Measurements from ENCODE around the gene EIF1AY.

DNA sequence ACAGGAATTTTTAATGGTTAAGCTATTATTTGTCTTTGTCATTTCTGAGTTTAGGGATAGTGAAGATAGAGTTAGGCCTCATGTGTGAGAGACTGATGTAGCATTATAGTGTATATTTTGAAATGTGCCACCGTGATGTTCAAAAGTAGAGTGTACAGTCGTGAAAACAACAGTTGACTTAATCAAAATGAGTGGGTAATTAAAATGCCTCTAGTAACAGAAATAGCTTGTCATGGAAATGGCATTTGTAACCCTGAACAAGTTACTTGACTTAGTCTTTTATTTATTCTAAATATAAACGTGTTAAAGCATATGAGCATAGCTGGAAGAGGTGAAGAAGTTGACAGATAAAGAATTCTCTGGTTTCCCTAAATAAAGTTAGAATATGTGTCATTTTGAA lies 6.1 kb downstream of the EIF1AY start:
- TF ChIP-seq, protein P1, sequence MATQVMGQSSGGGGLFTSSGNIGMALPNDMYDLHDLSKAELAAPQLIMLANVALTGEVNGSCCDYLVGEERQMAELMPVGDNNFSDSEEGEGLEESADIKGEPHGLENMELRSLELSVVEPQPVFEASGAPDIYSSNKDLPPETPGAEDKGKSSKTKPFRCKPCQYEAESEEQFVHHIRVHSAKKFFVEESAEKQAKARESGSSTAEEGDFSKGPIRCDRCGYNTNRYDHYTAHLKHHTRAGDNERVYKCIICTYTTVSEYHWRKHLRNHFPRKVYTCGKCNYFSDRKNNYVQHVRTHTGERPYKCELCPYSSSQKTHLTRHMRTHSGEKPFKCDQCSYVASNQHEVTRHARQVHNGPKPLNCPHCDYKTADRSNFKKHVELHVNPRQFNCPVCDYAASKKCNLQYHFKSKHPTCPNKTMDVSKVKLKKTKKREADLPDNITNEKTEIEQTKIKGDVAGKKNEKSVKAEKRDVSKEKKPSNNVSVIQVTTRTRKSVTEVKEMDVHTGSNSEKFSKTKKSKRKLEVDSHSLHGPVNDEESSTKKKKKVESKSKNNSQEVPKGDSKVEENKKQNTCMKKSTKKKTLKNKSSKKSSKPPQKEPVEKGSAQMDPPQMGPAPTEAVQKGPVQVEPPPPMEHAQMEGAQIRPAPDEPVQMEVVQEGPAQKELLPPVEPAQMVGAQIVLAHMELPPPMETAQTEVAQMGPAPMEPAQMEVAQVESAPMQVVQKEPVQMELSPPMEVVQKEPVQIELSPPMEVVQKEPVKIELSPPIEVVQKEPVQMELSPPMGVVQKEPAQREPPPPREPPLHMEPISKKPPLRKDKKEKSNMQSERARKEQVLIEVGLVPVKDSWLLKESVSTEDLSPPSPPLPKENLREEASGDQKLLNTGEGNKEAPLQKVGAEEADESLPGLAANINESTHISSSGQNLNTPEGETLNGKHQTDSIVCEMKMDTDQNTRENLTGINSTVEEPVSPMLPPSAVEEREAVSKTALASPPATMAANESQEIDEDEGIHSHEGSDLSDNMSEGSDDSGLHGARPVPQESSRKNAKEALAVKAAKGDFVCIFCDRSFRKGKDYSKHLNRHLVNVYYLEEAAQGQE (IDR thresholded peaks at IDR 0.05; ENCODE audit: low read depth, low read length), result no peak
- TF ChIP-seq ZNF217 (IDR thresholded peaks at IDR 0.05), result no peak
- TF ChIP-seq, protein P2, sequence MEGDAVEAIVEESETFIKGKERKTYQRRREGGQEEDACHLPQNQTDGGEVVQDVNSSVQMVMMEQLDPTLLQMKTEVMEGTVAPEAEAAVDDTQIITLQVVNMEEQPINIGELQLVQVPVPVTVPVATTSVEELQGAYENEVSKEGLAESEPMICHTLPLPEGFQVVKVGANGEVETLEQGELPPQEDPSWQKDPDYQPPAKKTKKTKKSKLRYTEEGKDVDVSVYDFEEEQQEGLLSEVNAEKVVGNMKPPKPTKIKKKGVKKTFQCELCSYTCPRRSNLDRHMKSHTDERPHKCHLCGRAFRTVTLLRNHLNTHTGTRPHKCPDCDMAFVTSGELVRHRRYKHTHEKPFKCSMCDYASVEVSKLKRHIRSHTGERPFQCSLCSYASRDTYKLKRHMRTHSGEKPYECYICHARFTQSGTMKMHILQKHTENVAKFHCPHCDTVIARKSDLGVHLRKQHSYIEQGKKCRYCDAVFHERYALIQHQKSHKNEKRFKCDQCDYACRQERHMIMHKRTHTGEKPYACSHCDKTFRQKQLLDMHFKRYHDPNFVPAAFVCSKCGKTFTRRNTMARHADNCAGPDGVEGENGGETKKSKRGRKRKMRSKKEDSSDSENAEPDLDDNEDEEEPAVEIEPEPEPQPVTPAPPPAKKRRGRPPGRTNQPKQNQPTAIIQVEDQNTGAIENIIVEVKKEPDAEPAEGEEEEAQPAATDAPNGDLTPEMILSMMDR (IDR thresholded peaks at IDR 0.05 in 2 of 3, conservative IDR thresholded peaks at IDR 0.05 in 1 of 3; ENCODE audit: control insufficient read depth in 2 of 3, extremely low read depth in 1 of 3, insufficient read depth in 1 of 3, low read depth in 3 of 3, low read length in 3 of 3), result no peak
- TF ChIP-seq, protein P3, sequence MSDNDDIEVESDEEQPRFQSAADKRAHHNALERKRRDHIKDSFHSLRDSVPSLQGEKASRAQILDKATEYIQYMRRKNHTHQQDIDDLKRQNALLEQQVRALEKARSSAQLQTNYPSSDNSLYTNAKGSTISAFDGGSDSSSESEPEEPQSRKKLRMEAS (IDR thresholded peaks at IDR 0.05; ENCODE audit: low read depth, low read length), result no peak
- TF ChIP-seq HCFC1 (IDR thresholded peaks at IDR 0.05; ENCODE audit: low read length), result no peak

Data from GM12878 (cell line).